ENCODE measurements around the gene KRT8. TPM values are rescaled to one million over a fixed set of nuclear protein-coding genes. Genes with fewer than 3 reads are reported as not detected.

Gene KRT8
- total RNA-seq, 1 donor from 2014 or later = 22.8 TPM

- peak overlapping the region; percentile 47 to 48 for H3K4me3 ChIP-seq
- peaks cover 86% of the 10 kb centered on the region for H3K4me1 ChIP-seq
- H3K36me3 ChIP-seq = no peaks in the 10 kb centered on the region
- H3K27ac ChIP-seq = peak overlapping the region; percentile 99
- H3K9me3 ChIP-seq = no peaks in the 10 kb centered on the region
- H3K27me3 ChIP-seq = no peaks in the 10 kb centered on the region
- DNase-seq (ENCODE audit: extremely low spot score in 2 of 2) = peak in 1 of 2 donors; percentile 93
- TF ChIP-seq CTCF (IDR thresholded peaks at IDR 0.05) (no peak), POLR2AphosphoS5 (IDR thresholded peaks at IDR 0.05; ENCODE audit: insufficient read depth in 1 of 2, low read depth in 1 of 2) (peak in 1 of 2 donors; percentile 70)
- intact Hi-C loops (cut with DNase I) = loop anchor here (10.0 kb wide), 1 partner anchor 499 kb away; no protein-coding TSS in a partner anchor
Measured at GRCh38 chr12:52873832-52874572, 30.9 kb downstream of the KRT8 start.

GRCh38 chr12:52873513-52873831, 31.4 kb downstream of the KRT8 start:
- no peaks in the 10 kb centered on the region for H3K27me3 ChIP-seq
- H3K4me3 ChIP-seq = peak overlapping the region; percentile 47 to 48
- no peak for DNase-seq (ENCODE audit: extremely low spot score in 2 of 2)
- TF ChIP-seq CTCF (IDR thresholded peaks at IDR 0.05) (no peak), POLR2AphosphoS5 (IDR thresholded peaks at IDR 0.05; ENCODE audit: insufficient read depth in 1 of 2, low read depth in 1 of 2) (no peak), POLR2A (IDR thresholded peaks at IDR 0.05) (no peak)
- peaks cover 81% of the 10 kb centered on the region for H3K4me1 ChIP-seq
- H3K36me3 ChIP-seq = no peaks in the 10 kb centered on the region
- intact Hi-C loops (cut with DNase I) = loop anchor here (10.0 kb wide), 1 partner anchor 499 kb away; no protein-coding TSS in a partner anchor
- no peaks in the 10 kb centered on the region for H3K9me3 ChIP-seq
- H3K27ac ChIP-seq = peak overlapping the region; percentile 99

- TF ChIP-seq POLR2A (IDR thresholded peaks at IDR 0.05) (no peak), CTCF (IDR thresholded peaks at IDR 0.05) (no peak), POLR2AphosphoS5 (IDR thresholded peaks at IDR 0.05; ENCODE audit: insufficient read depth in 1 of 2, low read depth in 1 of 2) (no peak)
- DNase-seq (ENCODE audit: extremely low spot score in 2 of 2) = no peak
- Histone ChIP-seq H3K27me3 (no peaks in the 10 kb centered on the region), H3K36me3 (no peaks in the 10 kb centered on the region), H3K9me3 (no peaks in the 10 kb centered on the region), H3K4me3 (peak overlapping the region in 1 of 2 donors; percentile 47), H3K4me1 (peaks cover 79% of the 10 kb centered on the region), H3K27ac (peak overlapping the region; percentile 99)
- intact Hi-C loops (cut with DNase I) = loop anchor here (10.0 kb wide), 1 partner anchor 498 kb away; no protein-coding TSS in a partner anchor
Measured at GRCh38 chr12:52872644-52873389, 32.1 kb downstream of the KRT8 start.

- H3K4me3 ChIP-seq = no peak overlapping the region
- no peaks in the 10 kb centered on the region for H3K27me3 ChIP-seq
- DNase-seq (ENCODE audit: extremely low spot score in 2 of 2) = no peak
- TF ChIP-seq POLR2A (IDR thresholded peaks at IDR 0.05) (no peak), POLR2AphosphoS5 (IDR thresholded peaks at IDR 0.05; ENCODE audit: insufficient read depth in 1 of 2, low read depth in 1 of 2) (peak; percentile 56 to 78)
- H3K9me3 ChIP-seq = no peaks in the 10 kb centered on the region
- H3K27ac ChIP-seq = peak overlapping the region; percentile 99
- H3K36me3 ChIP-seq = no peaks in the 10 kb centered on the region
- H3K4me1 ChIP-seq = peaks cover 74% of the 10 kb centered on the region
- intact Hi-C loops (cut with DNase I) = loop anchor here (10.0 kb wide), 1 partner anchor 497 kb away; no protein-coding TSS in a partner anchor
Measured at GRCh38 chr12:52871291-52872039, 33.4 kb downstream of the KRT8 start.
